ENCODE measurements around the gene ARHGEF11.

Gene ARHGEF11

GRCh38 chr1:157033357-157033876, 12.1 kb downstream of the ARHGEF11 start:
- TF ChIP-seq, protein P1, sequence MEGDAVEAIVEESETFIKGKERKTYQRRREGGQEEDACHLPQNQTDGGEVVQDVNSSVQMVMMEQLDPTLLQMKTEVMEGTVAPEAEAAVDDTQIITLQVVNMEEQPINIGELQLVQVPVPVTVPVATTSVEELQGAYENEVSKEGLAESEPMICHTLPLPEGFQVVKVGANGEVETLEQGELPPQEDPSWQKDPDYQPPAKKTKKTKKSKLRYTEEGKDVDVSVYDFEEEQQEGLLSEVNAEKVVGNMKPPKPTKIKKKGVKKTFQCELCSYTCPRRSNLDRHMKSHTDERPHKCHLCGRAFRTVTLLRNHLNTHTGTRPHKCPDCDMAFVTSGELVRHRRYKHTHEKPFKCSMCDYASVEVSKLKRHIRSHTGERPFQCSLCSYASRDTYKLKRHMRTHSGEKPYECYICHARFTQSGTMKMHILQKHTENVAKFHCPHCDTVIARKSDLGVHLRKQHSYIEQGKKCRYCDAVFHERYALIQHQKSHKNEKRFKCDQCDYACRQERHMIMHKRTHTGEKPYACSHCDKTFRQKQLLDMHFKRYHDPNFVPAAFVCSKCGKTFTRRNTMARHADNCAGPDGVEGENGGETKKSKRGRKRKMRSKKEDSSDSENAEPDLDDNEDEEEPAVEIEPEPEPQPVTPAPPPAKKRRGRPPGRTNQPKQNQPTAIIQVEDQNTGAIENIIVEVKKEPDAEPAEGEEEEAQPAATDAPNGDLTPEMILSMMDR (conservative IDR thresholded peaks at IDR 0.05; ENCODE audit: low read depth, low read length): no peak
- no peak overlapping the region for H3K27ac ChIP-seq
- H3K4me2 ChIP-seq: no peak overlapping the region
- H3K4me1 ChIP-seq (ENCODE audit: low read depth, poor library complexity, severe bottlenecking): no peaks in the 10 kb centered on the region
- H4K20me1 ChIP-seq (ENCODE audit: insufficient read depth): no peaks in the 10 kb centered on the region
- H3K27me3 ChIP-seq (ENCODE audit: insufficient read depth, low read depth): no peaks in the 10 kb centered on the region
- H3K9ac ChIP-seq: no peak overlapping the region
- no peak overlapping the region for H3K4me3 ChIP-seq (IDR thresholded peaks at IDR 0.05; ENCODE audit: insufficient read depth, low read depth, low read length)
- no peak overlapping the region for H2AFZ ChIP-seq (ENCODE audit: low read depth)
- no peaks in the 10 kb centered on the region for H3K36me3 ChIP-seq (ENCODE audit: insufficient read depth)
- 0 out of 2 replicates have a peak, but pooled peaks cover 5% of the 10 kb centered on the region for H3K79me2 ChIP-seq (ENCODE audit: insufficient read depth, low read depth)

DNA sequence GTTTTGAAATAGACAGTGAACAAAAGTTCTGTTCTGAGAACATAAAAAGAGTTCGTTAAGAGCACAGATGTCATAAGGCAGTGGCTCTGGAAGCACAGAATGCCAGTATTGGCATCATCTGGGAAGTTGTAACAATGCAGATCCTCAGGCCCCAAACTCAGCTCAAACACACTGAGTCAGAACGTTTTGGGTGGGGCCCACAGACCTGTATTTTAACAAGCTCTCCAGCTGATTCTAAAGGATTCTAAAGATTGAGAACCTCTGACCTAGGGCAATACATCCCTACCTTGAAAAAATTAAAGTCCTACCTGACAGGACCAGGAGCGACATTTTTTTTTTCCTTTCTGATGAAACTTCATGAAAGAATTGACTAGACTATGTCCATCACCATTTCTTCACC, 13.2 kb downstream of the ARHGEF11 start:
- Histone ChIP-seq H3K4me2 (no peak overlapping the region), H3K27me3 (ENCODE audit: insufficient read depth, low read depth) (no peaks in the 10 kb centered on the region), H3K27ac (no peak overlapping the region), H3K9ac (no peak overlapping the region), H3K79me2 (ENCODE audit: insufficient read depth, low read depth) (0 out of 2 replicates have a peak, but pooled peaks cover 1% of the 10 kb centered on the region), H3K36me3 (ENCODE audit: insufficient read depth) (no peaks in the 10 kb centered on the region), H3K4me3 (IDR thresholded peaks at IDR 0.05; ENCODE audit: insufficient read depth, low read depth, low read length) (no peak overlapping the region), H2AFZ (ENCODE audit: low read depth) (no peak overlapping the region), H4K20me1 (ENCODE audit: insufficient read depth) (no peaks in the 10 kb centered on the region), H3K4me1 (ENCODE audit: low read depth, poor library complexity, severe bottlenecking) (no peaks in the 10 kb centered on the region)
- TF ChIP-seq, protein P1 (conservative IDR thresholded peaks at IDR 0.05; ENCODE audit: low read depth, low read length): no peak

GRCh38 chr1:157030728-157031127, 14.8 kb downstream of the ARHGEF11 start:
- TF ChIP-seq, protein P1 (conservative IDR thresholded peaks at IDR 0.05; ENCODE audit: low read depth, low read length): no peak
- Histone ChIP-seq H2AFZ (ENCODE audit: low read depth) (no peak overlapping the region), H3K27me3 (ENCODE audit: insufficient read depth, low read depth) (no peaks in the 10 kb centered on the region), H3K79me2 (ENCODE audit: insufficient read depth, low read depth) (no peaks in the 10 kb centered on the region), H3K4me2 (no peak overlapping the region), H3K36me3 (ENCODE audit: insufficient read depth) (no peaks in the 10 kb centered on the region), H3K27ac (no peak overlapping the region), H3K9ac (no peak overlapping the region), H4K20me1 (ENCODE audit: insufficient read depth) (no peaks in the 10 kb centered on the region), H3K4me1 (ENCODE audit: low read depth, poor library complexity, severe bottlenecking) (no peaks in the 10 kb centered on the region), H3K4me3 (IDR thresholded peaks at IDR 0.05; ENCODE audit: insufficient read depth, low read depth, low read length) (no peak overlapping the region)

- TF ChIP-seq, protein P1 (conservative IDR thresholded peaks at IDR 0.05; ENCODE audit: low read depth, low read length): no peak
- Histone ChIP-seq H3K79me2 (ENCODE audit: insufficient read depth, low read depth) (no peaks in the 10 kb centered on the region), H2AFZ (ENCODE audit: low read depth) (no peak overlapping the region), H3K27ac (no peak overlapping the region), H3K27me3 (ENCODE audit: insufficient read depth, low read depth) (no peaks in the 10 kb centered on the region), H4K20me1 (ENCODE audit: insufficient read depth) (no peaks in the 10 kb centered on the region), H3K4me3 (IDR thresholded peaks at IDR 0.05; ENCODE audit: insufficient read depth, low read depth, low read length) (no peak overlapping the region), H3K36me3 (ENCODE audit: insufficient read depth) (no peaks in the 10 kb centered on the region), H3K9ac (no peak overlapping the region), H3K4me1 (ENCODE audit: low read depth, poor library complexity, severe bottlenecking) (no peaks in the 10 kb centered on the region), H3K4me2 (no peak overlapping the region)
Observed at GRCh38 chr1:157028674-157029073, 16.9 kb downstream of the ARHGEF11 start.
